ENCODE data around the gene GPR26. TPM values are rescaled to one million over a fixed set of nuclear protein-coding genes. Genes with fewer than 3 reads are reported as not detected.

The GPR26 gene
- total and polyA plus RNA-seq, 2 of the 4 experiments (the other 2 are of a cell fraction): not detected

DNA sequence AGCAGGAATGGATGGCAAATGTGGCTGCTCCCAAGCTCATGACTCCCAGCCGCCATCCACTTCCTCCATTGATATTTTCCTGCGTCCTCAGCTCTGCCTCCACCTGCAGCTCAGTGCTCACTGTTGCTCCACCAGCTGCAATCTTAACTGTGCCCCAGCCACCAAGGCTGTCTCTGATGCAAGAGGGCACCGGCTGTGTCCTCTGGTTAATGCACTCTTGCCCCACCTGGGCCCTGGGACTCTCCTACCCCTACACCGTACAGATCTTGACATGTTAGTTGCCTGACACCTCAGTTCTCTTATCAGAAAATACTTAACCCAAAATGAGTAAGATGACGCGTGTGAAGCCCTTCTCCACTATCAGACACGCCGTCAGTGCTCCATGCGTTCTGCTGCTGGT, 45.5 kb upstream of the GPR26 start:
- Histone ChIP-seq H3K27me3 (ENCODE audit: control insufficient read depth, insufficient read depth, low read length) (no peaks in the 10 kb centered on the region), H4K91ac (ENCODE audit: insufficient read depth, low read depth, low read length) (no peak overlapping the region), H2AK9ac (replicated peaks; ENCODE audit: low read depth, low read length, poor library complexity) (no peak overlapping the region), H3K23ac (ENCODE audit: low read depth, low read length) (no peak overlapping the region), H3K14ac (replicated peaks; ENCODE audit: low read depth, low read length) (no peak overlapping the region), H3K4me3 (ENCODE audit: insufficient read depth, low read depth, low read length) (no peak overlapping the region), H3K9me1 (ENCODE audit: insufficient read depth, low read length) (no peaks in the 10 kb centered on the region), H4K5ac (ENCODE audit: low read depth, low read length) (no peak overlapping the region), H2BK5ac (ENCODE audit: low read depth, low read length, poor library complexity, severe bottlenecking) (no peak overlapping the region), H3K18ac (ENCODE audit: low read depth, low read length) (no peak overlapping the region), H2AFZ (replicated peaks; ENCODE audit: low read length, poor library complexity) (no peak overlapping the region), H3K4me2 (ENCODE audit: low read depth, low read length) (no peak overlapping the region), H3K79me1 (ENCODE audit: low read depth in 1 of 2, low read length in 2 of 2) (no peaks in the 10 kb centered on the region), H3K9ac (ENCODE audit: low read depth, low read length) (no peak overlapping the region), H3K9me3 (ENCODE audit: control insufficient read depth, insufficient read depth, low read length) (peaks cover 34% of the 10 kb centered on the region), H3K27ac (ENCODE audit: insufficient read depth, low read length) (no peak overlapping the region), H3K36me3 (ENCODE audit: control insufficient read depth, insufficient read depth, low read length) (no peaks in the 10 kb centered on the region), H3K4me1 (ENCODE audit: control insufficient read depth, insufficient read depth, low read length) (no peaks in the 10 kb centered on the region), H3K56ac (ENCODE audit: extremely low read depth, insufficient read depth, low read length) (no peak overlapping the region), H2BK15ac (ENCODE audit: low read depth, low read length) (no peak overlapping the region), H4K20me1 (ENCODE audit: insufficient read depth, low read length) (no peaks in the 10 kb centered on the region), H2AK5ac (ENCODE audit: low read depth, low read length) (no peak overlapping the region), H2BK120ac (ENCODE audit: low read depth, low read length) (no peak overlapping the region), H4K8ac (ENCODE audit: low read depth in 2 of 2, low read length in 2 of 2) (no peak overlapping the region), H3K4ac (ENCODE audit: low read depth, low read length) (no peak overlapping the region), H2BK20ac (ENCODE audit: low read depth, low read length) (no peak overlapping the region)
- 20% methylated on average over 1 of the region's 9 CpGs; no CpG with 5 or more reads in 1 of the 2 experiments for WGBS, 2 experiments (ENCODE audit: extremely low coverage in 2 of 2, insufficient read length in 1 of 2)
- no peak for TF ChIP-seq FOS (IDR thresholded peaks at IDR 0.05; ENCODE audit: low read depth, low read length)
- no peak for TF ChIP-seq CEBPB (IDR thresholded peaks at IDR 0.05; ENCODE audit: low read depth, low read length)
- no peak for TF ChIP-seq MAZ (IDR thresholded peaks at IDR 0.05; ENCODE audit: borderline replicate concordance, low read depth, low read length)
- TF ChIP-seq RAD21 (IDR thresholded peaks at IDR 0.05; ENCODE audit: low read length): no peak
- TF ChIP-seq, protein P1, sequence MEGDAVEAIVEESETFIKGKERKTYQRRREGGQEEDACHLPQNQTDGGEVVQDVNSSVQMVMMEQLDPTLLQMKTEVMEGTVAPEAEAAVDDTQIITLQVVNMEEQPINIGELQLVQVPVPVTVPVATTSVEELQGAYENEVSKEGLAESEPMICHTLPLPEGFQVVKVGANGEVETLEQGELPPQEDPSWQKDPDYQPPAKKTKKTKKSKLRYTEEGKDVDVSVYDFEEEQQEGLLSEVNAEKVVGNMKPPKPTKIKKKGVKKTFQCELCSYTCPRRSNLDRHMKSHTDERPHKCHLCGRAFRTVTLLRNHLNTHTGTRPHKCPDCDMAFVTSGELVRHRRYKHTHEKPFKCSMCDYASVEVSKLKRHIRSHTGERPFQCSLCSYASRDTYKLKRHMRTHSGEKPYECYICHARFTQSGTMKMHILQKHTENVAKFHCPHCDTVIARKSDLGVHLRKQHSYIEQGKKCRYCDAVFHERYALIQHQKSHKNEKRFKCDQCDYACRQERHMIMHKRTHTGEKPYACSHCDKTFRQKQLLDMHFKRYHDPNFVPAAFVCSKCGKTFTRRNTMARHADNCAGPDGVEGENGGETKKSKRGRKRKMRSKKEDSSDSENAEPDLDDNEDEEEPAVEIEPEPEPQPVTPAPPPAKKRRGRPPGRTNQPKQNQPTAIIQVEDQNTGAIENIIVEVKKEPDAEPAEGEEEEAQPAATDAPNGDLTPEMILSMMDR (conservative IDR thresholded peaks at IDR 0.05; ENCODE audit: low read depth, low read length): no peak
- TF ChIP-seq NFE2L2 (IDR thresholded peaks at IDR 0.05; ENCODE audit: low read depth, low read length): no peak
- TF ChIP-seq, protein P2, sequence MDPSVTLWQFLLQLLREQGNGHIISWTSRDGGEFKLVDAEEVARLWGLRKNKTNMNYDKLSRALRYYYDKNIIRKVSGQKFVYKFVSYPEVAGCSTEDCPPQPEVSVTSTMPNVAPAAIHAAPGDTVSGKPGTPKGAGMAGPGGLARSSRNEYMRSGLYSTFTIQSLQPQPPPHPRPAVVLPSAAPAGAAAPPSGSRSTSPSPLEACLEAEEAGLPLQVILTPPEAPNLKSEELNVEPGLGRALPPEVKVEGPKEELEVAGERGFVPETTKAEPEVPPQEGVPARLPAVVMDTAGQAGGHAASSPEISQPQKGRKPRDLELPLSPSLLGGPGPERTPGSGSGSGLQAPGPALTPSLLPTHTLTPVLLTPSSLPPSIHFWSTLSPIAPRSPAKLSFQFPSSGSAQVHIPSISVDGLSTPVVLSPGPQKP (IDR thresholded peaks at IDR 0.05; ENCODE audit: borderline replicate concordance, low read depth, low read length): no peak
- TF ChIP-seq MAFK (IDR thresholded peaks at IDR 0.05; ENCODE audit: low read depth, low read length): no peak
- TF ChIP-seq, protein P3, sequence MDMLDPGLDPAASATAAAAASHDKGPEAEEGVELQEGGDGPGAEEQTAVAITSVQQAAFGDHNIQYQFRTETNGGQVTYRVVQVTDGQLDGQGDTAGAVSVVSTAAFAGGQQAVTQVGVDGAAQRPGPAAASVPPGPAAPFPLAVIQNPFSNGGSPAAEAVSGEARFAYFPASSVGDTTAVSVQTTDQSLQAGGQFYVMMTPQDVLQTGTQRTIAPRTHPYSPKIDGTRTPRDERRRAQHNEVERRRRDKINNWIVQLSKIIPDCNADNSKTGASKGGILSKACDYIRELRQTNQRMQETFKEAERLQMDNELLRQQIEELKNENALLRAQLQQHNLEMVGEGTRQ (IDR thresholded peaks at IDR 0.05; ENCODE audit: low read depth, low read length): no peak
- TF ChIP-seq CHD1 (IDR thresholded peaks at IDR 0.05; ENCODE audit: low read depth, low read length): no peak
- no peak for TF ChIP-seq POLR2A (IDR thresholded peaks at IDR 0.05; ENCODE audit: low read depth, low read length)
- no peak for TF ChIP-seq RCOR1 (IDR thresholded peaks at IDR 0.05; ENCODE audit: insufficient replicate concordance, low read length)
- TF ChIP-seq MXI1 (IDR thresholded peaks at IDR 0.05; ENCODE audit: borderline replicate concordance, low read depth, low read length): no peak
- TF ChIP-seq BHLHE40 (IDR thresholded peaks at IDR 0.05; ENCODE audit: low read depth, low read length): no peak
- no peak for TF ChIP-seq SMC3 (IDR thresholded peaks at IDR 0.05; ENCODE audit: low read depth, low read length)
- TF ChIP-seq RFX5 (IDR thresholded peaks at IDR 0.05; ENCODE audit: low read depth, low read length): no peak
- ATAC-seq (ENCODE audit: low read depth) (no peak), DNase-seq (no peak)
- CTCF ChIA-PET: no interaction called here
- in situ Hi-C loops (cut with MboI; ENCODE audit: low sequenced_read_pairs): no loop called here
- POLR2A ChIA-PET (ENCODE audit: unreplicated experiment): no interaction called here
- intact Hi-C loops (cut with micrococcal nuclease): no loop called here
- no TSS peak for BruUV-seq (replicated peaks)
- dilution Hi-C loops (cut with HindIII; ENCODE audit: low sequenced_read_pairs, unreplicated experiment): no loop called here

All from IMR-90 (cell line).